Left colon (tissue), 2 donors: ENCODE data around the gene MMP24. TPM values are rescaled to one million over a fixed set of nuclear protein-coding genes. Genes with fewer than 3 reads are reported as not detected.

Experiments
- ATAC-seq: fragments of 200-7000 bp; cut with Tn5 transposase; one replicate; pipeline ENCODE4 v1.9.1; 2020; ENCODE audit warnings: mild to moderate bottlenecking, moderate library complexity
- DNase-seq, 2 donors: peaks; one replicate each; pipeline ENCODE4 v3.0.0-alpha.2; 2020
- intact Hi-C, 2 donors: fragments of 100-400 bp; cut with DNase I in 1 of 2; cut with micrococcal nuclease in 1 of 2; formaldehyde crosslinking; loops; one replicate each; pipeline versions ENCODE4 v1.11.2 to v1.14.0; 2022; cut with DNase I, micrococcal nuclease
- total RNA-seq, 2 donors: library from RNA; stranded (reverse); fragmentation: NEBNext Ultra II Directional; extraction: Animal tissue kit (Norgen Biotek cat#: 25700); gene quantifications; one replicate each; pipeline ENCODE4 v1.2.1, GENCODE V29; 2021
- donor health status: DM: no; HTN: no; CAD: no.
- donor health status: DM: yes; HTN: yes; CAD: no.

The MMP24 gene
- total RNA-seq, 2 donors from 2014 or later, result 0.09 to 0.59 TPM

GRCh38 chr20:35271904-35272303 is 45.4 kb downstream of the MMP24 start:
- no peak for DNase-seq
- ATAC-seq, result no peak
- intact Hi-C loops, result no loop called here

DNA sequence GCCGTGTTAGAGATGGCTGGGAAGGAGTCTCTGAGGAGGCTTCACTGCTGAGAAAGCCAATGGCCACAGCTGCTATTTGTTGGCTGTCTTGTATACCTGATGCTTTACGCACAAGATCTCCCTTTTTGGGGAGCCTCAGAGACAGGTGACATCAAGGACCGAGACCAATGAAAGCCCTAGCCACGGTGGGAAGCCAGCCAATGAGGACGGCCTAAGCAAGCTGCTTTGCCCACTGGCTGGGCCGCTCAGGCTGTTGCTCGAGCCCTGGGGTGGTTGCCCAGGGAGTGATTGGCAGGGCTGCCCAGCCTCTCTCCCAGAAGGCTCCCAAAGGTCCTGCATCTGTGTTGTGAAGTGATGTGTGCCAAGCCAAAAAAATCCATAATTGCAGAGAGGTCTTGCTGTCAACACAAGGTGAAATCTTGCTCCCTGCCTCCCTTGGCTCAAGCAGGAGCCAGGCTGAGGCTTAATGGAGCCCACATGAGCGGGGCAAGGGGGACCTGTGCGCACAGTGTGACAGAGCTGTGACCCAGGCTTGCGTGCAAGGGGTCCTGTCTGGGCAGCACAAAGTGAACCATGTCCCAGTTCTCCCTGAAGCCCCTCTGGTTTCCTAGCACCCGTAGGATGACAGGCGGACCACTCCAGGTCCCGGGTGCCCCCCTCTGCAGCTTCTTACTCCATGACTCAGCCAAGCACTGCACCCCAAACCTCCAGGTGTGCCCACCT is 47.1 kb downstream of the MMP24 start:
- no peak for ATAC-seq
- intact Hi-C loops, result no loop called here
- no peak for DNase-seq

DNA sequence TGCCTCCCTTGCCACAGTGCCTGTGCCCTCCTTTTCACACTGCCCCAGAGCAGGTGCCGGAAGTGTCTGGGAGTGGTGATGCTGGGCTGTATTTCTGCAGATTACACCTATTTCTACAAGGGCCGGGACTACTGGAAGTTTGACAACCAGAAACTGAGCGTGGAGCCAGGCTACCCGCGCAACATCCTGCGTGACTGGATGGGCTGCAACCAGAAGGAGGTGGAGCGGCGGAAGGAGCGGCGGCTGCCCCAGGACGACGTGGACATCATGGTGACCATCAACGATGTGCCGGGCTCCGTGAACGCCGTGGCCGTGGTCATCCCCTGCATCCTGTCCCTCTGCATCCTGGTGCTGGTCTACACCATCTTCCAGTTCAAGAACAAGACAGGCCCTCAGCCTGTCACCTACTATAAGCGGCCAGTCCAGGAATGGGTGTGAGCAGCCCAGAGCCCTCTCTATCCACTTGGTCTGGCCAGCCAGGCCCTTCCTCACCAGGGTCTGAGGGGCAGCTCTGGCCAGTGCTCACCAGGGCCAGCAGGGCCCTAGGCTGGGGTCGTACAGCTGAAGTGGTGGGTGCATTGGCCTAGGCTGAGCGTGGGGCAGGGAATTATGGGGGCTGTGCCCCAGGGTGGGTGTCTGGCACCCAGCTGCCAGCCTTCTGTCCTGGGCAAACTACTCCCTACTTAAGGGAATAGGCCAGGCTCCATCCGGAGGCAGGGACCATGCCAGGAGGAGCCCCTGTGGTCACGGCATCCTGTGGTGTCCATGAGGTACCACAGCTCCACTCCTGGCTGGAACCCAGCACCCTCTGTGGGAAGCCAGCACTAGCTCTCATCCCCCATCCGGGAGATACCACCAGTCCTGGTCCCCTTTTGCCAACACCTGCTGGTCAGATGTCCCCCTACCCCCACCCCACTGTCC is 47.9 kb downstream of the MMP24 start:
- DNase-seq (no peak), ATAC-seq (no peak)
- intact Hi-C loops, result no loop called here

- no peak for DNase-seq
- intact Hi-C loops, result no loop called here
- no peak for ATAC-seq
These were observed 49.3 kb downstream of the MMP24 start for GRCh38 chr20:35275741-35276251.

- intact Hi-C loops, result no loop called here
- DNase-seq (no peak), ATAC-seq (no peak)
These were observed 49.9 kb downstream of the MMP24 start for GRCh38 chr20:35276408-35276807.

DNA sequence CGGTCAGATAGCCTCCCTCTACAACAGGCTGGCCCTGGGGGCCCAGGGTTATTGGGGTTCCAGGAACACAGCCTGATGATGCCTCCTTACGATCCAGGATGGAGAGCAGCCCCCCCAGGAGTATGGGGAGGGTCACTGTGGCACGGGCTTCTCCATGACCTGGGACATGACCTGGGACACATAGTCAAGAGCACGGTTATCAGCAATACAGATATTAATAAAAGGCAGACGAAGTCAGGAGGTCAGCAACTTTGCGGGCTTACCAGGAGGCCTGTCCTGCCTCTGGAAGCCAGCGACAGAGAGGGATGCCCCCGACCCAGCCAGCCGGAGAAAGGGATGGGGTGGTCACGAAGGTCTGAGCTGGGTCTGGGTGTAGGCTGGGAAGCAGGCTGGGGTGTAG is 50.6 kb downstream of the MMP24 start:
- DNase-seq (no peak), ATAC-seq (no peak)
- intact Hi-C loops, result no loop called here

- intact Hi-C loops, result no loop called here
- DNase-seq (peak; percentile 89 to 94), ATAC-seq (peak; percentile 87)
These were observed 51.3 kb downstream of the MMP24 start, which contains the start of gene MMP24OS for GRCh38 chr20:35277531-35278395. Gene MMP24OS, minus strand, starts transcription at chr20:35278122. Its CDS starts 193 bp downstream, at chr20:35277929.

GRCh38 chr20:35279040-35279439 is 52.5 kb downstream of the MMP24 start:
- no peak for ATAC-seq
- intact Hi-C loops, result no loop called here
- DNase-seq, result no peak

GRCh38 chr20:35279533-35280174 is 53.2 kb downstream of the MMP24 start:
- no peak for ATAC-seq
- intact Hi-C loops, result no loop called here
- no peak for DNase-seq

DNA sequence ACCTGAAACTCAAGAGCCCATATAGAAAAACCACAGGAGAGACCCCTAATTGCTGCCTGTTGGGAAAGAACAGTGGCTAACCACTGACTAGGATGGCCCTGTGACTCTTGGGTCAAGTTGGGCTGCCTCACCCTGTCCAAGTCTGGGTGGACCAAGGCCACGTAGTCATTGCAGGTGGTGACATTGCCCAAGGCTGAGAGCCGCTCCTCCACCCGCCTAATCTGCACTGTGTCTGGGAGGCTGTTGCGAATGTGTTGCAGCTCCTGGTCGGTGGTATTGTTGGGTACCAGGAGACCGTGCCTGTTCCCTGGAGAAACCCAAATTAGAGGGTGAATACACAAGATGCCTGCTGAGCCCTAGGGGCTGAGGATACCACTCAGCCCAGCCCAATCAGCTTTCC is 54.0 kb downstream of the MMP24 start:
- intact Hi-C loops, result no loop called here
- ATAC-seq (no peak), DNase-seq (no peak)

DNA sequence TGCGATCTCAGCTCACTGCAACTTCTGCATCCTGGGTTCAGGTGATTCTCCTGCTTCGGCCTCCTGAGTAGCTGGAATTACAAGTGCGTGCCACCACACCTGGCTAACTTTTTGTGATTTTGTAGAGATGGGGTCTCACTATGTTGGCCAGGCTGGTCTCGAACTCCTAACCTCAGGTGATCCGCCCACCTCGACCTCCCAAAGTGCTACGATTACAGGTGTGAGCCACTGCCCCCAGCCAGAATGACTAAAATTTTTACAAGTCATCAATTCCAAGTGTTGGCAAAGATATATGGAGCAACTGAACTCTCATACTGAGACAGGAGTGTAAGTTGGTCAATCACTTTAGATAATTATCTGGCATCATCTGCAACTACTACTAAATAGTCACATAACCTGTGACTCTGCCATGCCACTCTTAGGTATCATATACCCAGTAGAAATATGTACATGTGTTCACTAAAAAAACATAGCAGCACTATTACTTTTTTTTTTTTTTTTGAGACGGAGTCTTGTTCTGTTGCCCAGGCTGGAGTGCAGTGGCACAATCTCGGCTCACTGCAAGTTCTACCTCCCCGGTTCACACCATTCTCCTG is 55.1 kb downstream of the MMP24 start:
- no peak for ATAC-seq
- no peak for DNase-seq
- intact Hi-C loops, result no loop called here

DNA sequence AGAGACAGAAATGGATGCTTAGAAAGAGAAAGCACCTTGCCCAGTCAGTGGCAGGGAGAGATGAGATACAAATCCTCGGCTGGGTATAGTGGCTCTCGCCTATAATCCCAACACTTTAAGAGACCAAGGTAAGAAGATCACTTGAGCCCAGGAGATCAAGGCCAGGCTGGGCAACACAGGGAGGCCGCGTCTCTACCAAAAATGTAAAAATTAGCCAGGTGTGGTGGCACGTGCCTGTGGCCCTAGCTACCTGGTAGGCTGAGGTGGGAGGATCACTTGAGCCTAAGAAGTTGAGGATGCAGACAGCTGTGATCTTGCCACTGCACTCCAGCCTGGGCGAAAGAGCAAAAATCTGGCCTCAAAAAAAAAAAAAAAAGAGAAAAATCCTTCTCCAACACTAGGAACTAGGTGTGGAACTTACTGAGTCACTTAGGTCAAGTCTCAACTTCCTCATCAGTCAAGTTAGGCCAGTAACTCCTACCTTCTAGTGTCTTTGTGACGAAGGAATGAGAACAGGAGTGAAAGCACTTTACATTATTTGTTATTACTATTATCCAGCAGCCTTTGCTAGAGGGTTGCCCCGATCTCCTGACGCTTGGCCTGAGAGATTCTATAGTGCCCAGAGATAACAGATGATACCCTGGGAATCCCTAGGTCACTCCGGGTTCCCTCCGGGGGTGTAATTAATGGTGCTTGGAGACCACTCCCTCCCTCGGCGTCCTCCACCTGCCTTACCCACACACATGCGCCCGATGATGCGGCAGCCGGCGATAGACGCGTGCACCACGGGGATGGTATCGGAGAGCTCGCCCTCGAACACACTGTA is 57.2 kb downstream of the MMP24 start:
- peak; percentile 40 for ATAC-seq
- DNase-seq, result no peak
- intact Hi-C loops, result no loop called here

DNA sequence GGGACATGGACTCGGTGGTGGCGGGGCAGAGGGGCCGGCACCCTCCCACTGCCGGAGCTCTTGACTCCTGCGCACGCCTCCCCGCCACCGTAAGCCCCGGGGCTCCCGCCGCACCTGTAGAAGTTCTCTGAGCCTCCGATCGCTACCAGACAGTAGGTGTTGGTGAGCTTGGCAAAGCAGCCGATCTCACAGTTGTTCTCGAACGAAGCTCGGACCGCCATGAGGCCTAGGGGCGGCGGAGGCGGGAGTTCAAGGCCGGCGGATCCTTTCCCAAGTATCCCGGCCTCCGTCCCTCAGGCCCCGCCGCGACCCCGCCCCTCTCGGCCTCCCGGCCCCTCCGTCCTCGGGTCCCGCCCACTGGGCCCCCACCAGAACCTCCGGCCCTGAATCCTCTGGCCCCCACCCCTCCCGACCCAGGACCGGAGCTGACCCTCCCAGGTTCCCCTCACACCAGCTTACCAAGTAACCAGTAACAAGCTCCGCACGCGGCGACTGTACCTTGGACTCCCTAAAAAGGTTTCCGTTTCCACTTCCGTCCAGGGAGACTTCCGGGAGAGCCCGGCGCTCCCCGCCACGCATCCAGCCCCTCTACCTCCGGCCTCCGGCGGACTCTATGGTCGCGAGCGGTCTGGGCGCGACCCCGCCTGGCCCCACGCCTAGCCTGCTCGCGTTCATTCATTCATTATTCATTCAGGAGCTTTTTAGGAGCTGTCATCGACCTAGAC is 57.9 kb downstream of the MMP24 start, which contains the start of gene EIF6:
TSS of gene EIF6 (minus strand) at position 506 of the 725 bp plus-strand sequence. CDS start at position 221, 285 bp downstream.
- ATAC-seq (peak; percentile 81), DNase-seq (peak; percentile 85 to 90)
- intact Hi-C loops, result no loop called here

DNA sequence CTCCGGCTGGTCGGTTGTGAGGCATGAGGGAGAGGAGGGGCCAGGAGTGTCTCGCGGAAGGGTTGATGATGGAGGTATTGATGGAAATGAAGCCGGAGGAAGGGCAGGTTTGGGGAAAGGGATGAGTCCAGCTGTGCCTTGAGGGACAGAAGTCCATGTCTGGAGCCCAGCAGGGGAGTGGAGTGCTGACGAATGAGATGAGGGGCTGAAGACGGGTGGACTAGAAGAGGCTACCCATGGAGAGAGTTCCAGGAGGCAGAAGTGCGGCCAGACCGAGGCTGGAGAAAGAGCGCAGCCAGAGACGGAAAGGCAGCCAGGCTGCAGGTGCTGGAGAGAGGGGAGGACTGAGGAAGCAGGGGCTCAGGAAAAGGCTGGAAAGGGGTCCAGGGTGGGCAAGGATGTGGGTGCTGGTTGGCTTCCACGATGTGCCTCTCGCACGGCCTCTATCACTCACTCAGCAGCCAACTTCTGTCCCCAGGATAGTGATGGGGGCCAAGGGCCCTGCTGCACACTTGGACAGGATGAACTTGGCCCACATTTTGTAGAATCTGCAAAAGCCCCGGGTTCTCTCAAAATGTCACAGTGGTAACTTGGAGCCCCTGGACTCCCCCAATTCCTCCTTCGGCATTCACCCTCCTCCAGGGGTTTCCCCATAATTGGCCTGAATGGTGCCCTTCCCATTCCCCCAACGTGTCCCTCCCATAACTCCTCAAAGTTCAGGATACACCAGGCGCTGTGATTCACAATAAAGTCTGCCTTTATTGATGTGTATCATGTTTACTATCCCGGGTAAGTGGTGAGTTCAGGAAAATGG is 58.7 kb downstream of the MMP24 start:
- DNase-seq, result no peak
- intact Hi-C loops, result no loop called here
- peak; percentile 19 for ATAC-seq

- intact Hi-C loops, result no loop called here
- ATAC-seq, result no peak
- no peak for DNase-seq
These were observed 59.3 kb downstream of the MMP24 start for GRCh38 chr20:35285806-35286076.
